ENCODE data around the gene FAM98B.

Gene FAM98B

DNA sequence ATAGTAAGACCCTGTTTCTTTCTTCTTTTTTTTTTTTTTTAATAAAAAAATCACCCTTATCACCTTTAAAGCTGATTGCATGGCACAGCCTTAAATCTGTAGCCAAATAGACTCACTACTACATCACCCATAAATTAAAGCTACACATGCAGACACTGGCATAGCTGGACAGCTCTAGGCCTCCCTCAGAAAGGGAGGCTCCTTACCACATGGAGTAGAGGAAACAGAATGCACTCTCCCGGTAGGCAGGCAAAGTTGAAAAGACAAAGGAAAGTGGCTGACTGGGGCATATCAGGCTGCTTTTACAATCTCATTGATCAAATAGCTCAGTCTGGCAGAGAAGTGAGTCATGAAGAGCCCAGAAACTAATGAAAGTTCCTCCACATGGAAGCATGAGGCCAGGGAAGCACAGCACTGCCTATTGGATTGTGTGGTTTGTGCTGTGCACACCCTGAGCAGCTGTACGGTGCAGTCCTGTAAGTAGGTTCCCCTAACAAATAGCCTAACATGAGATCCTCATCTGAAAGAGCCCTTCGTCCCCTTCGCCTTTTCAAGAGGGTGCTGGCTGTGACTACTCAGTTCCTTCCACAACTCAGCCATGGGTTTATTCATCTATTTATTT lies 32.7 kb upstream of the FAM98B start:
- H3K4me2 ChIP-seq (ENCODE audit: low read depth, low read length): no peak overlapping the region
- H3K79me2 ChIP-seq (ENCODE audit: low read length): no peaks in the 10 kb centered on the region
- TF ChIP-seq, protein P1, sequence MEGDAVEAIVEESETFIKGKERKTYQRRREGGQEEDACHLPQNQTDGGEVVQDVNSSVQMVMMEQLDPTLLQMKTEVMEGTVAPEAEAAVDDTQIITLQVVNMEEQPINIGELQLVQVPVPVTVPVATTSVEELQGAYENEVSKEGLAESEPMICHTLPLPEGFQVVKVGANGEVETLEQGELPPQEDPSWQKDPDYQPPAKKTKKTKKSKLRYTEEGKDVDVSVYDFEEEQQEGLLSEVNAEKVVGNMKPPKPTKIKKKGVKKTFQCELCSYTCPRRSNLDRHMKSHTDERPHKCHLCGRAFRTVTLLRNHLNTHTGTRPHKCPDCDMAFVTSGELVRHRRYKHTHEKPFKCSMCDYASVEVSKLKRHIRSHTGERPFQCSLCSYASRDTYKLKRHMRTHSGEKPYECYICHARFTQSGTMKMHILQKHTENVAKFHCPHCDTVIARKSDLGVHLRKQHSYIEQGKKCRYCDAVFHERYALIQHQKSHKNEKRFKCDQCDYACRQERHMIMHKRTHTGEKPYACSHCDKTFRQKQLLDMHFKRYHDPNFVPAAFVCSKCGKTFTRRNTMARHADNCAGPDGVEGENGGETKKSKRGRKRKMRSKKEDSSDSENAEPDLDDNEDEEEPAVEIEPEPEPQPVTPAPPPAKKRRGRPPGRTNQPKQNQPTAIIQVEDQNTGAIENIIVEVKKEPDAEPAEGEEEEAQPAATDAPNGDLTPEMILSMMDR (IDR thresholded peaks at IDR 0.05; ENCODE audit: low read length): no peak
- TF ChIP-seq EZH2phosphoT487 (IDR thresholded peaks at IDR 0.05; ENCODE audit: low read length) (no peak), EZH2 (optimal IDR thresholded peaks at IDR 0.05; ENCODE audit: low read depth, low read length) (no peak)

DNA sequence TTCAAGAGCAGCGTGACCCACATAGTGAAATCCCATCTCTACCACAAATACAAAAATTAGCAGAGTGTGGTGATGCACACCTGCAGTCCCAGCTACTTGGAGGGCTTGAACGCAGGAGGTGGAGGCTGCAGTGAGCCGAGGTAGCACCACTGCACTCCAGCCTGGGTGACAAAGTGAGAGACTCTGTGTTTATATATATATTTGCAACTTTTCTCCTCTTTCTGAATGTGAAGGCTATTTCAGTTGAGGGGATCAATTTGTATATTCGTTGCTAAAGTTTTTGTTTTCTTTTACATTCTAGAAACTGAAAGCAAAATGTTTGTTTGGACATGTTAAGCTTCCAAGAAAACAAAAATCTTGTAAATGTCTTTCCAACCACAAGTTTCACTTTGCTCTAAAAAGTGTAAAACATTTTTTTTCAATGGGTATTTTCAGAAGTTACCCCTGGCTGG lies 29.8 kb upstream of the FAM98B start:
- DNase-seq: peak; percentile 86
- Histone ChIP-seq H3K9ac (ENCODE audit: low read length) (peak overlapping the region; percentile 32; the same call in 1 of the 2 replicates), H3K9me3 (replicated peaks; ENCODE audit: insufficient read depth, low read length) (no peaks in the 10 kb centered on the region), H3K4me1 (ENCODE audit: low read length) (peaks cover 24% of the 10 kb centered on the region), H3K27ac (ENCODE audit: low read length) (peak overlapping the region; percentile 86), H2AFZ (ENCODE audit: low read length) (peak overlapping the region; percentile 33), H3K9me2 (replicated peaks; ENCODE audit: insufficient read depth, low read length) (no peaks in the 10 kb centered on the region), H3K4me3 (ENCODE audit: low read length) (peak overlapping the region; percentile 50), H4K20me1 (ENCODE audit: insufficient read depth, low read length) (no peaks in the 10 kb centered on the region), H3K4me2 (ENCODE audit: low read depth, low read length) (peak overlapping the region; percentile 65), H3K79me2 (ENCODE audit: low read length) (no peaks in the 10 kb centered on the region), H3K27me3 (replicated peaks; ENCODE audit: insufficient read depth, low read length) (no peaks in the 10 kb centered on the region), H3F3A (ENCODE audit: insufficient read depth, low read length) (peaks cover 25% of the 10 kb centered on the region), H3K36me3 (replicated peaks; ENCODE audit: insufficient read depth, low read length) (no peaks in the 10 kb centered on the region)
- TF ChIP-seq, protein P1 (IDR thresholded peaks at IDR 0.05; ENCODE audit: low read length): no peak
- TF ChIP-seq EZH2phosphoT487 (IDR thresholded peaks at IDR 0.05; ENCODE audit: low read length) (no peak), EZH2 (optimal IDR thresholded peaks at IDR 0.05; ENCODE audit: low read depth, low read length) (no peak)

More for the DNA sequence above, 32.7 kb upstream of the FAM98B start:
- Histone ChIP-seq H4K20me1 (ENCODE audit: insufficient read depth, low read length) (no peaks in the 10 kb centered on the region), H3K36me3 (replicated peaks; ENCODE audit: insufficient read depth, low read length) (no peaks in the 10 kb centered on the region), H3F3A (ENCODE audit: insufficient read depth, low read length) (peaks cover 25% of the 10 kb centered on the region), H2AFZ (ENCODE audit: low read length) (no peak overlapping the region), H3K9me2 (replicated peaks; ENCODE audit: insufficient read depth, low read length) (no peaks in the 10 kb centered on the region), H3K4me1 (ENCODE audit: low read length) (peaks cover 24% of the 10 kb centered on the region), H3K27ac (ENCODE audit: low read length) (no peak overlapping the region), H3K27me3 (replicated peaks; ENCODE audit: insufficient read depth, low read length) (no peaks in the 10 kb centered on the region), H3K4me3 (ENCODE audit: low read length) (no peak overlapping the region), H3K9me3 (replicated peaks; ENCODE audit: insufficient read depth, low read length) (no peaks in the 10 kb centered on the region), H3K9ac (ENCODE audit: low read length) (no peak overlapping the region)
- DNase-seq: no peak

DNA sequence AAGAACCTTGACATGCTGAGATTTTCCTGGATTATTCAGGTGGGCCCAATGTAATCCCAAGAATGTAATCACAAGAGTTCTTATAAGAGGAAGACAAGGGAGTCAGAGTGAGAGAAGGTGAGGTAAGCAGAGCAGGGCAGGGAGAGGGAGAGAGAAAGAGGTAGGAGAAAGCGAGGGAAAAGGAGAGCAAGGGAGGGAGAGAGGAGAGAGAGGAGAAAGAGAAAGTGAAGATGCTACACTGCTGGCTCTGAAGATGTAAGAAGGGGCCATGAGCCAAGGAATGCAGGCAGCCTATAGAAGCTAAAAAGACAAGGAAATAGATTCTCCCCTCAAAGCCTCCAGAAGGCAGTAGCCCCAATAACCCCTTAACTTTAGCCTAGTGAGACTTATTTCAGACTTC lies 28.7 kb upstream of the FAM98B start:
- Histone ChIP-seq H3K4me3 (ENCODE audit: low read length) (no peak overlapping the region), H2AFZ (ENCODE audit: low read length) (0 out of 2 replicates have a peak overlapping the region, but pooled peaks have one; percentile 3), H3K9ac (ENCODE audit: low read length) (no peak overlapping the region), H4K20me1 (ENCODE audit: insufficient read depth, low read length) (no peaks in the 10 kb centered on the region), H3K36me3 (replicated peaks; ENCODE audit: insufficient read depth, low read length) (no peaks in the 10 kb centered on the region), H3K27ac (ENCODE audit: low read length) (peak overlapping the region; percentile 86; the same call in 1 of the 2 replicates), H3K9me3 (replicated peaks; ENCODE audit: insufficient read depth, low read length) (no peaks in the 10 kb centered on the region), H3K9me2 (replicated peaks; ENCODE audit: insufficient read depth, low read length) (no peaks in the 10 kb centered on the region), H3F3A (ENCODE audit: insufficient read depth, low read length) (peaks cover 25% of the 10 kb centered on the region), H3K79me2 (ENCODE audit: low read length) (no peaks in the 10 kb centered on the region), H3K4me1 (ENCODE audit: low read length) (peaks cover 24% of the 10 kb centered on the region), H3K4me2 (ENCODE audit: low read depth, low read length) (no peak overlapping the region), H3K27me3 (replicated peaks; ENCODE audit: insufficient read depth, low read length) (no peaks in the 10 kb centered on the region)
- no peak for DNase-seq
- TF ChIP-seq, protein P1 (IDR thresholded peaks at IDR 0.05; ENCODE audit: low read length): no peak
- TF ChIP-seq EZH2phosphoT487 (IDR thresholded peaks at IDR 0.05; ENCODE audit: low read length) (no peak), EZH2 (optimal IDR thresholded peaks at IDR 0.05; ENCODE audit: low read depth, low read length) (no peak)

All from MM.1S (cell line).